ENCODE results near the gene NAP1L5. TPM values are rescaled to one million over a fixed set of nuclear protein-coding genes. Genes with fewer than 3 reads are reported as not detected.

NAP1L5 gene
- total and polyA plus RNA-seq, 5 donors, result 5.2 to 12.9 (median 6.8) TPM

DNA sequence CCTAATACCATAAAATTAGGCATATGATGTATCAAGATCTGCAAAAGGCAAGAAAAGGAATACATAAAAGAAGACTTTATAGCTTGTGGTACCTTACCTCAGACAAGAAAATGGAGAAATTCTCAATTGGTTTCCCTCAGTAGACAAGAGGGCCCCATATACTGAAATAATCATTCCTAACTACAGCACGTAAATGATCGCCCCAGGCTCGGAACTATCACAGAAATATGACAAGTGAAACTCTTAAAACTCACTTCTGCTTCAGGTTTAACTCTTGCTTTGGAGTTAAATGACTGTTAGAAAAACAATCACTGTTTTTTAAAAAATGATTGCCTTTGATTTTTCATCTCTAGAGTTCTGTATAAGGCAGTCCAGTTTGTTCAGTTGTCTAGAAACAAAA lies 38.6 kb upstream of the NAP1L5 start:
- Histone ChIP-seq H3K27me3 (ENCODE audit: control insufficient read depth, insufficient read depth) (no peaks in the 10 kb centered on the region), H3K4me3 (ENCODE audit: low read length) (no peak overlapping the region), H3K4me1 (ENCODE audit: control insufficient read depth, insufficient read depth, low read length) (peaks cover 5% of the 10 kb centered on the region), H3K27ac (ENCODE audit: low read length) (no peak overlapping the region), H3K9me3 (ENCODE audit: control insufficient read depth, low read length) (no peaks in the 10 kb centered on the region)
- no peak for DNase-seq
- no peak for ATAC-seq
- 70% methylated on average over 3 of the region's 3 CpGs for WGBS
- intact Hi-C loops (cut with DNase I), result no loop called here

- Histone ChIP-seq H3K27me3 (ENCODE audit: control insufficient read depth, insufficient read depth) (no peaks in the 10 kb centered on the region), H3K27ac (ENCODE audit: low read length) (no peak overlapping the region), H3K4me1 (ENCODE audit: control insufficient read depth, insufficient read depth, low read length) (peaks cover 5% of the 10 kb centered on the region), H3K9me3 (ENCODE audit: control insufficient read depth, low read length) (no peaks in the 10 kb centered on the region), H3K4me3 (ENCODE audit: low read length) (no peak overlapping the region)
- WGBS, result 67% methylated on average over 1 of the region's 1 CpG
- DNase-seq (no peak), ATAC-seq (peak; percentile 45 to 73)
- intact Hi-C loops (cut with DNase I), result no loop called here
Observed at GRCh38 chr4:88735564-88735963, 37.9 kb upstream of the NAP1L5 start.

DNA sequence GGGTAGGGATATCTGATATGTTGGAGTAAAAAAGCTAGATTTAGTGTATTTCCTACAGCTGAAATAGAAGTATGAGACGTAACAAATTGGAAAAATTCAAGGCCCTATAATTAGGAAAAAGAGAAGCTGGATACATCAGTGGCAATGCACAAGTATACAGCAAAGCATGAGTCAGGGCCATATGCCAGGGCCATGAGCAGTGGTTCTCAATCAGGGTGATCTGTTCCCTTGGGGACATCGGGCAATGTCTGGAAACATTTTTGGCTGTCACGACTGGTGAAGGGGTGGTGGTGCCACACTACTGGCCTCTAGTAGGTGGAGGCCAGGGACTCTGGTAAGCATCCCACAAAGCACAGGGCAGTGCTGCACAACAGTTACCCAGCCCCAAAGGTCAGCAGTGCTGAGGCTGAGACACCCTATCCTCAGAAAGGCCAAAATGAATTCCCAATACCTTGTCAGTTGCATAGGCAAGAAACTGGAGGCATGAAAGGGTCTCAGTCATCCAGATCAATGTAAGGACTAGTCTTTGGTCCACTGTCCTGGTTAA lies 36.8 kb upstream of the NAP1L5 start:
- H3K4me3 ChIP-seq (ENCODE audit: low read length), result no peak overlapping the region
- no peaks in the 10 kb centered on the region for H3K9me3 ChIP-seq (ENCODE audit: control insufficient read depth, low read length)
- H3K27ac ChIP-seq (ENCODE audit: low read length), result peak overlapping the region; percentile 38
- WGBS, result 93% methylated on average over 3 of the region's 3 CpGs
- ATAC-seq (peak; percentile 7 to 42), DNase-seq (no peak)
- intact Hi-C loops (cut with DNase I), result no loop called here
- peaks cover 5% of the 10 kb centered on the region for H3K4me1 ChIP-seq (ENCODE audit: control insufficient read depth, insufficient read depth, low read length)
- H3K27me3 ChIP-seq (ENCODE audit: control insufficient read depth, insufficient read depth), result no peaks in the 10 kb centered on the region

- intact Hi-C loops (cut with DNase I), result no loop called here
- H3K27me3 ChIP-seq (ENCODE audit: control insufficient read depth, insufficient read depth), result no peaks in the 10 kb centered on the region
- ATAC-seq, result no peak
- peaks cover 7% of the 10 kb centered on the region for H3K4me1 ChIP-seq (ENCODE audit: control insufficient read depth, insufficient read depth, low read length)
- H3K9me3 ChIP-seq (ENCODE audit: control insufficient read depth, low read length), result no peaks in the 10 kb centered on the region
- WGBS, result 91% methylated on average over 5 of the region's 5 CpGs
- H3K4me3 ChIP-seq (ENCODE audit: low read length), result no peak overlapping the region
- no peak overlapping the region for H3K27ac ChIP-seq (ENCODE audit: low read length)
- no peak for DNase-seq
Observed at GRCh38 chr4:88732714-88733368, 35.2 kb upstream of the NAP1L5 start.

DNA sequence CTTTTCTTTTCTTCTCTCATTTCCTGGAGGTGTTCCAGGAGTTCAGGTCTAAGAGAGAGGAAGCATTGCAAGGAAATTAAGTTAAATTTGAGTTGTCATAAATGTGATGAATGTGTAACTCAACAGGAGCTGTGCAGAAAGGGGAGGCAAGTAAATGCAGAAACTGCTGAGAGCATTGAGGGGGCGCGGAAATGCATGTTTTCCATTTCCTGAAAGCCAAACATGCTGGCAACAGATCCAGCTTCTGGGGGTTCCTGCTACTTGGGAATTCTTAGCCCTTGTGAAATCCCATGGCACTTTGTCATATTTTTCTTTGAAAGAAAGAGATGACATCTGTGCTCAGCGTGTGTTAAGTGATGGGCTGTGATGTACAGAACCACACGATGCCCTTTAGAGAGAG lies 33.8 kb upstream of the NAP1L5 start:
- H3K27ac ChIP-seq (ENCODE audit: low read length), result no peak overlapping the region
- no peaks in the 10 kb centered on the region for H3K27me3 ChIP-seq (ENCODE audit: control insufficient read depth, insufficient read depth)
- peaks cover 9% of the 10 kb centered on the region for H3K4me1 ChIP-seq (ENCODE audit: control insufficient read depth, insufficient read depth, low read length)
- WGBS, result 87% methylated on average over 4 of the region's 4 CpGs
- ATAC-seq, result no peak
- no peak overlapping the region for H3K4me3 ChIP-seq (ENCODE audit: low read length)
- no peak for DNase-seq
- H3K9me3 ChIP-seq (ENCODE audit: control insufficient read depth, low read length), result no peaks in the 10 kb centered on the region
- intact Hi-C loops (cut with DNase I), result no loop called here

DNA sequence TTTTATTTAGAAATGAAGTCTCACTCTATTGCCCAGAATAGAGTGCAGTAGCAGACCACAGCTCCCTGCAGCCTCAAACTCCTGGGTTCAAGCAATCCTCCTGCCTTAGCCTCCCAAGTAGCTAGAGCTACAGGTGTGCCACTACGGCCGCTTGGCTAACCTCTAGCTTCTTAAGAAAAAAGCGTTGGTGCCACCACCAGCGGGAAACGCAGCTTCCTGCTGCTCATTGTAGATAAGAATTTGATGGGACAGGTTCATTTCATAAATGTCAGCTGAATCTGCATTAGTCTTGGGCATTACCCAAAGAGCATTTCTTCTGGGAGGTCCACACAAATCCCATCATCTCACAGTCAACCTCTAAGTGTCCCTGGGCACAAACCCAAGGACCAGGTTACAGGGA lies 33.2 kb upstream of the NAP1L5 start:
- no peaks in the 10 kb centered on the region for H3K9me3 ChIP-seq (ENCODE audit: control insufficient read depth, low read length)
- H3K27ac ChIP-seq (ENCODE audit: low read length), result no peak overlapping the region
- ATAC-seq, result no peak
- DNase-seq, result no peak
- H3K4me1 ChIP-seq (ENCODE audit: control insufficient read depth, insufficient read depth, low read length), result peaks cover 9% of the 10 kb centered on the region
- no peaks in the 10 kb centered on the region for H3K27me3 ChIP-seq (ENCODE audit: control insufficient read depth, insufficient read depth)
- H3K4me3 ChIP-seq (ENCODE audit: low read length), result no peak overlapping the region
- intact Hi-C loops (cut with DNase I), result no loop called here
- 91% methylated on average over 5 of the region's 5 CpGs for WGBS

- Histone ChIP-seq H3K4me3 (ENCODE audit: low read length) (no peak overlapping the region), H3K27me3 (ENCODE audit: control insufficient read depth, insufficient read depth) (no peaks in the 10 kb centered on the region), H3K4me1 (ENCODE audit: control insufficient read depth, insufficient read depth, low read length) (peaks cover 4% of the 10 kb centered on the region), H3K9me3 (ENCODE audit: control insufficient read depth, low read length) (no peaks in the 10 kb centered on the region), H3K27ac (ENCODE audit: low read length) (no peak overlapping the region)
- ATAC-seq, result peak in 1 of 2 donors; percentile 63
- intact Hi-C loops (cut with DNase I), result no loop called here
- WGBS, result 72% methylated on average over 6 of the region's 6 CpGs
- DNase-seq, result peak in 1 of 3 donors; percentile 49
Observed at GRCh38 chr4:88729146-88729760, 31.6 kb upstream of the NAP1L5 start.

GRCh38 chr4:88728146-88728545 lies 30.5 kb upstream of the NAP1L5 start:
- peak; percentile 57 to 83 (median 81) for DNase-seq

GRCh38 chr4:88725986-88726385 lies 28.4 kb upstream of the NAP1L5 start:
- no peaks in the 10 kb centered on the region for H3K9me3 ChIP-seq (ENCODE audit: control insufficient read depth, low read length)
- DNase-seq (no peak), ATAC-seq (no peak)
- H3K27ac ChIP-seq (ENCODE audit: low read length), result no peak overlapping the region
- H3K4me1 ChIP-seq (ENCODE audit: control insufficient read depth, insufficient read depth, low read length), result peaks cover 12% of the 10 kb centered on the region
- WGBS, result 73% methylated on average over 2 of the region's 2 CpGs
- no peak overlapping the region for H3K4me3 ChIP-seq (ENCODE audit: low read length)
- intact Hi-C loops (cut with DNase I), result no loop called here
- no peaks in the 10 kb centered on the region for H3K27me3 ChIP-seq (ENCODE audit: control insufficient read depth, insufficient read depth)

More at GRCh38 chr4:88728146-88728545, 30.5 kb upstream of the NAP1L5 start:
- intact Hi-C loops (cut with DNase I), result no loop called here
- no peaks in the 10 kb centered on the region for H3K9me3 ChIP-seq (ENCODE audit: control insufficient read depth, low read length)
- H3K4me1 ChIP-seq (ENCODE audit: control insufficient read depth, insufficient read depth, low read length), result peaks cover 4% of the 10 kb centered on the region
- peak; percentile 72 to 86 for ATAC-seq
- no peak overlapping the region for H3K27ac ChIP-seq (ENCODE audit: low read length)
- H3K27me3 ChIP-seq (ENCODE audit: control insufficient read depth, insufficient read depth), result no peaks in the 10 kb centered on the region
- H3K4me3 ChIP-seq (ENCODE audit: low read length), result no peak overlapping the region
- 69% methylated on average over 6 of the region's 6 CpGs for WGBS

- DNase-seq (no peak), ATAC-seq (no peak)
- Histone ChIP-seq H3K27ac (ENCODE audit: low read length) (no peak overlapping the region), H3K4me3 (ENCODE audit: low read length) (no peak overlapping the region), H3K9me3 (ENCODE audit: control insufficient read depth, low read length) (no peaks in the 10 kb centered on the region), H3K4me1 (ENCODE audit: control insufficient read depth, insufficient read depth, low read length) (peaks cover 15% of the 10 kb centered on the region), H3K27me3 (ENCODE audit: control insufficient read depth, insufficient read depth) (no peaks in the 10 kb centered on the region)
- intact Hi-C loops (cut with DNase I), result no loop called here
- WGBS, result 96% methylated on average over 4 of the region's 4 CpGs
Observed at GRCh38 chr4:88725143-88725542, 27.5 kb upstream of the NAP1L5 start.

- H3K27ac ChIP-seq (ENCODE audit: low read length), result no peak overlapping the region
- whole genome bisulfite sequencing, result 76% methylated on average over 2 of the region's 2 CpGs
- no peak for ATAC-seq
- no peak overlapping the region for H3K4me3 ChIP-seq (ENCODE audit: low read length)
- intact Hi-C loops (cut with DNase I), result no loop called here
- no peak for DNase-seq
- no peaks in the 10 kb centered on the region for H3K27me3 ChIP-seq (ENCODE audit: control insufficient read depth, insufficient read depth)
- peaks cover 15% of the 10 kb centered on the region for H3K4me1 ChIP-seq (ENCODE audit: control insufficient read depth, insufficient read depth, low read length)
- no peaks in the 10 kb centered on the region for H3K9me3 ChIP-seq (ENCODE audit: control insufficient read depth, low read length)
Observed at GRCh38 chr4:88724406-88724805, 26.8 kb upstream of the NAP1L5 start.
